ENCODE results near the gene CCT8L2.
"Not testable (repeated sequence)": the region's sequence is repeated elsewhere in the genome, so short reads cannot be mapped to it uniquely, and the experiment has no call there.

- TF ChIP-seq POLR2A (IDR thresholded peaks at IDR 0.05; ENCODE audit: low read depth, low read length); TAF1 (IDR thresholded peaks at IDR 0.05; ENCODE audit: borderline replicate concordance, low read depth, low read length): not testable (repeated sequence)
These were observed 27.6 kb downstream of the CCT8L2 start for GRCh38 chr22:16564837-16565584.

Measured in GM12892 (cell line).